ENCODE measurements around the gene METTL24. TPM values are rescaled to one million over a fixed set of nuclear protein-coding genes. Genes with fewer than 3 reads are reported as not detected.

The METTL24 gene
- total RNA-seq, 4 donors from 2014 or later: 16.9 to 32.8 (median 23.5) TPM

GRCh38 chr6:110287462-110288341, 70.4 kb downstream of the METTL24 start:
- H3K9me3 ChIP-seq: no peaks in the 10 kb centered on the region
- H3K36me3 ChIP-seq: no peaks in the 10 kb centered on the region
- H3K27me3 ChIP-seq: no peaks in the 10 kb centered on the region
- WGBS: 94% methylated on average over 8 of the region's 8 CpGs
- no peak for TF ChIP-seq POLR2AphosphoS5 (IDR thresholded peaks at IDR 0.05)
- no peak for TF ChIP-seq CTCF (IDR thresholded peaks at IDR 0.05)
- TF ChIP-seq POLR2A (IDR thresholded peaks at IDR 0.05; ENCODE audit: low read depth): no peak
- TF ChIP-seq EP300 (IDR thresholded peaks at IDR 0.05): no peak
- H3K4me1 ChIP-seq: peaks cover 3 to 7% (median 6%) of the 10 kb centered on the region in 4 donors
- H3K27ac ChIP-seq (replicated peaks in 1 of 4): no peak overlapping the region
- intact Hi-C loops (cut with DNase I): no loop called here
- no peak for DNase-seq (ENCODE audit: extremely low spot score)
- no peak overlapping the region for H3K4me3 ChIP-seq

GRCh38 chr6:110285306-110286060, 72.7 kb downstream of the METTL24 start:
- Histone ChIP-seq H3K4me3 (no peak overlapping the region), H3K27ac (replicated peaks in 1 of 4) (no peak overlapping the region), H3K36me3 (no peaks in the 10 kb centered on the region), H3K9me3 (no peaks in the 10 kb centered on the region), H3K27me3 (no peaks in the 10 kb centered on the region), H3K4me1 (peaks cover 3 to 7% (median 6%) of the 10 kb centered on the region in 4 donors)
- intact Hi-C loops (cut with DNase I): no loop called here
- TF ChIP-seq POLR2A (IDR thresholded peaks at IDR 0.05; ENCODE audit: low read depth) (no peak), CTCF (IDR thresholded peaks at IDR 0.05) (no peak), POLR2AphosphoS5 (IDR thresholded peaks at IDR 0.05) (no peak), EP300 (IDR thresholded peaks at IDR 0.05) (no peak)
- DNase-seq (ENCODE audit: extremely low spot score): no peak
- WGBS: 81% methylated on average over 7 of the region's 7 CpGs

- no peak overlapping the region for H3K27ac ChIP-seq (replicated peaks in 1 of 4)
- H3K4me1 ChIP-seq: peaks cover 3 to 7% (median 6%) of the 10 kb centered on the region in 4 donors
- H3K4me3 ChIP-seq: no peak overlapping the region
- DNase-seq (ENCODE audit: extremely low spot score): no peak
- no peaks in the 10 kb centered on the region for H3K27me3 ChIP-seq
- intact Hi-C loops (cut with DNase I): no loop called here
- H3K9me3 ChIP-seq: no peaks in the 10 kb centered on the region
- no peaks in the 10 kb centered on the region for H3K36me3 ChIP-seq
- no peak for TF ChIP-seq POLR2AphosphoS5 (IDR thresholded peaks at IDR 0.05)
- TF ChIP-seq POLR2A (IDR thresholded peaks at IDR 0.05; ENCODE audit: low read depth): no peak
- TF ChIP-seq EP300 (IDR thresholded peaks at IDR 0.05): no peak
- TF ChIP-seq CTCF (IDR thresholded peaks at IDR 0.05): no peak
These were observed 73.3 kb downstream of the METTL24 start for GRCh38 chr6:110284855-110285254.

- Histone ChIP-seq H3K27me3 (no peaks in the 10 kb centered on the region), H3K4me3 (no peak overlapping the region), H3K27ac (replicated peaks in 1 of 4) (no peak overlapping the region), H3K36me3 (no peaks in the 10 kb centered on the region), H3K9me3 (no peaks in the 10 kb centered on the region), H3K4me1 (peaks cover 3 to 7% (median 6%) of the 10 kb centered on the region in 4 donors)
- no peak for TF ChIP-seq POLR2AphosphoS5 (IDR thresholded peaks at IDR 0.05)
- no peak for TF ChIP-seq POLR2A (IDR thresholded peaks at IDR 0.05; ENCODE audit: low read depth)
- TF ChIP-seq CTCF (IDR thresholded peaks at IDR 0.05): no peak
- DNase-seq (ENCODE audit: extremely low spot score): no peak
- 69% methylated on average over 2 of the region's 2 CpGs for whole genome bisulfite sequencing
- intact Hi-C loops (cut with DNase I): no loop called here
These were observed 74.5 kb downstream of the METTL24 start for GRCh38 chr6:110283657-110284056.

All from esophagus muscularis mucosa (tissue), 4 donors.